Camera-type eye (tissue), 1 donor: Measurements from ENCODE around the gene PIGV. TPM values are rescaled to one million over a fixed set of nuclear protein-coding genes. Genes with fewer than 3 reads are reported as not detected.

Experiments
- total RNA-seq: library from RNA; depleted of rRNA; stranded (reverse); fragments of >200 nt; gene quantifications from one replicate; pipeline ENCODE4 v1.2.3, GENCODE V29; 2014

Gene PIGV
- total RNA-seq, result 11.0 TPM

DNA sequence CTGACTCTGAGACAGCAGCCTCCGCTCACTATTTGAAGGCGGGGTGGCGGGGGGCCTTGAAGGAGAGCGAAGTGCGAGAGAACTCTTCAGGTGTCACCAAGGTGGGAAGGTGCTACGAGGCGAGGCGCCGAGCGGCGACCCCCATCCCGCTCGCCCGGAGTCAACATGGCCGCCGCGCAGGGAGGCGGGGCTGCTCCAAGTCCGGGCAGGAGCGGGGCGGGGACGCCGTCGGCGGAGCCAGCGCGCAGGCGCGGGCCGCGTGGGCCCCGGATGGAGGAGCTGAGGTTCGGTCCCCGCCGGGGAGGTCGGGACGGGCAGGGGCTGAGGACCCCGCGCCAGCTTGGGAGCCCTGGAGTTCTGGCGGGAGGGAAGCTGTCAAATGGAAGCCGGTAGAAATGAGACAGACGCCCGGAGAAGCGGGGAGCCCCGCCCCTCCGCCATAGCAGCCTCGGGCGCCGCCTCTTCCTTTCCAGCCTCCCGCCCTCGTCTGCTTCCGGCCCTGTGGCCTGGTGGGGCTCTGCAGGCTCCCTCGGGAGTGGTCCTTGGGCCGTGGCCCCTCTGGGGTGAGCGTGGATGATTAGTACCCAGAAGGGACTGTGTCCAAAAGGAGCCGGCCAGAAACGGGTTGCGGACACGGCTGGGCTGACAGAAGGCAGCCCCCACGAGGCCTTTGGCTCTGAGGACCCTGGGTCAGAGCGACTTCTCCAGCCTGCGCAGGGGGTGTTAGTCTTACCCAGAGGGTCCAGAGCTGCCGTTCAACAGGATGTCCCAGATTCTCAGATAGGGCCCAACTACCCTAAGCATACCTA, at the start of gene PIGV:
TSS of gene PIGV (plus strand) at position 245 of the 809 bp plus-strand sequence. CDS start 2,866 bp downstream, outside the sequence.

DNA sequence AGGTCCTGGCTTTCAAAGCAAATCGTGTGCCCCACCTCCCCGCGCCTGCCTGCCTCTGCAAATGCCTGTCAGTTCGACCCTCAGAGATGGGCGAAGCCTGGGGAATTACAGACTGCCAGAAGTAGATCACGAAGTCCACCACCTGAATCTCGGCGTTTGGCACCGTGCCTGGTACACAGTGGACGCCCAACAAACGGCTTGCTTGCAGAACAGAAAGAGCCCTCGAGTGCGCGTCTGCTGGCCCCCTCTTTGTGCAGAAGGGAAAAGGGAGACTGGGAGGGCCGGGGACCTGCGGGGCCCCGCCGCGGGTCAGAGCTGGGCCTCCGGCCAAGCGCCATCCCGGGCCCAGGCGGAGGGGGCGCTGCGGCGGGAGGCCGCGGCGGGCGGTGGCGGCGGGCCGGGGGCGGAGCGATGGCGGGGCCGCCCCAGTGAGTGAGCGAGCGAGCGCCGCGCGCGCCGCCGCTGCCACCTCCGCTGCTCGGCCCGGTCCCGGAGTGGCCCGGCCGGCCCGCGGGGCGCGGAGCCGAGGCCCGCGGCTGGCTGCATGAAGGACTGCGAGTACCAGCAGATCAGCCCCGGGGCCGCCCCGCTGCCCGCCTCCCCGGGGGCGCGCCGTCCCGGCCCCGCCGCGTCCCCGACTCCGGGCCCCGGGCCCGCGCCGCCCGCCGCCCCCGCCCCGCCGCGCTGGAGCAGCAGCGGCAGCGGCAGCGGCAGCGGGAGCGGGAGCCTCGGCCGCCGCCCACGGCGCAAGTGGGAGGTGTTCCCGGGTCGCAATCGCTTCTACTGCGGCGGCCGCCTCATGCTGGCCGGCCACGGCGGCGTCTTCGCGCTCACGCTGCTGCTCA, 38.7 kb downstream of the PIGV start, which contains the start of gene ZDHHC18:
TSS of gene ZDHHC18 (plus strand) at position 428 of the 845 bp plus-strand sequence. CDS start at position 545, 117 bp downstream.

Other genes with a start within 250 kb of the PIGV start
- gene ARID1A, start 91.9 kb upstream of the PIGV start, total RNA-seq, result 84.6 TPM
- 20.8 TPM for gene ZDHHC18, start 38.7 kb downstream of the PIGV start, total RNA-seq
- gene SFN, start 75.2 kb downstream of the PIGV start, total RNA-seq, result 8.5 TPM
- 15.1 TPM for gene GPN2, start 102.3 kb downstream of the PIGV start, total RNA-seq
- 13.9 TPM for gene GPATCH3, start 112.5 kb downstream of the PIGV start, total RNA-seq
- not detected for gene NR0B2, start 126.0 kb downstream of the PIGV start, total RNA-seq
- 31.4 TPM for gene NUDC, start 133.8 kb downstream of the PIGV start, total RNA-seq
- 0.27 TPM for gene KDF1, start 172.5 kb downstream of the PIGV start, total RNA-seq
- 20.7 TPM for gene TRNP1, start 205.7 kb downstream of the PIGV start, total RNA-seq
- 2.1 TPM for gene TENT5B, start 224.9 kb downstream of the PIGV start, total RNA-seq